GM12878 (cell line): ENCODE measurements around the gene ALS2. TPM values are rescaled to one million over a fixed set of nuclear protein-coding genes. Genes with fewer than 3 reads are reported as not detected.

ENCODE experiments used
- ATAC-seq: fragments of 200-7000 bp; cut with Tn5 transposase; 3 replicates; pipeline ENCODE4 v1.9.1; 2020; ENCODE audit warnings: mild to moderate bottlenecking, moderate library complexity
- BruUV-seq: library from RNA; stranded (reverse); fragments of 400-500 nt; replicated peaks from 2 replicates; lab custom pipeline; 2021; lab: Mats Ljungman, UMichigan
- CTCF ChIA-PET: fragments of 300-600 bp; sonication (Branson Sonifier 250); formaldehyde crosslinking; extraction: SDS; loops from one replicate; lab custom pipeline; 2021; ENCODE audit warnings: inconsistent platforms; lab: Yijun Ruan, JAX
- POLR2A ChIA-PET: fragments of 350-600 bp; formaldehyde crosslinking; extraction: SDS; loops from one replicate; lab custom pipeline; 2021; ENCODE audit warnings: inconsistent platforms; lab: Charles Lee
- RAD21 ChIA-PET: fragments of 300-600 bp; sonication (Branson Sonifier 250); formaldehyde crosslinking; loops from one replicate; lab custom pipeline; 2023; ENCODE audit warnings: antibody characterized with exemption; ENCODE audit not compliant: unreplicated experiment; lab: Charles Lee
- SMC1A ChIA-PET: fragments of 300-600 bp; sonication (Branson Sonifier 250); formaldehyde crosslinking; loops from one replicate; lab custom pipeline; 2023; ENCODE audit not compliant: unreplicated experiment, uncharacterized antibody; lab: Charles Lee
- DNase-seq: peaks from one replicate; pipeline ENCODE4 v3.0.0-alpha.2; 2011; ENCODE audit warnings: low read depth, low spot score
- FAIRE-seq: peaks from 3 replicates; lab custom pipeline; 2011; peaks lifted over from hg19 to GRCh38; lab: Jason Lieb, UNC
- H2AFZ ChIP-seq: 2 replicates; pipeline ENCODE4 v1.6.0; 2011; ENCODE audit warnings: low read depth, low read length, control low read depth; ENCODE audit not compliant: control insufficient read depth
- H3K27ac ChIP-seq: 2 replicates; pipeline ENCODE4 v1.5.1; 2011; ENCODE audit warnings: control low read depth; ENCODE audit not compliant: control insufficient read depth, insufficient read depth
- H3K27me3 ChIP-seq, 2 experiments: replicated peaks in 1 of 2; 2 replicates each; pipeline versions ENCODE4 v1.6.0 to v1.6.1; 2011; ENCODE audit warnings: low read length in 1 of 2; ENCODE audit not compliant: control insufficient read depth in 2 of 2, insufficient read depth in 2 of 2
- H3K36me3 ChIP-seq, 2 experiments: 2 replicates each; pipeline ENCODE4 v1.5.1; 2011; ENCODE audit warnings: low read length in 1 of 2; ENCODE audit not compliant: control insufficient read depth in 2 of 2, insufficient read depth in 2 of 2
- H3K4me1 ChIP-seq: 2 replicates; pipeline ENCODE4 v1.6.1; 2011; ENCODE audit warnings: mild to moderate bottlenecking, low read length, moderate library complexity, mixed read lengths; ENCODE audit not compliant: control insufficient read depth, insufficient read depth
- H3K4me2 ChIP-seq: 2 replicates; pipeline ENCODE4 v1.6.0; 2011; ENCODE audit warnings: control low read depth; ENCODE audit not compliant: control insufficient read depth, insufficient read depth
- H3K4me3 ChIP-seq: fragments of 200-600 bp; sonication (generic); 2 replicates; pipeline ENCODE4 v1.5.1; 2016
- H3K79me2 ChIP-seq: 2 replicates; pipeline ENCODE4 v1.6.0; 2011; ENCODE audit warnings: low read length; ENCODE audit not compliant: control insufficient read depth, insufficient read depth
- H3K9ac ChIP-seq: 2 replicates; pipeline ENCODE4 v1.8.0; 2011; ENCODE audit warnings: low read length, control low read depth, mixed read lengths; ENCODE audit not compliant: control insufficient read depth, insufficient read depth
- H3K9me3 ChIP-seq: replicated peaks from 3 replicates; pipeline ENCODE4 v1.5.1; 2011; ENCODE audit warnings: mild to moderate bottlenecking, low read length; ENCODE audit not compliant: control insufficient read depth, insufficient read depth
- H4K20me1 ChIP-seq: 2 replicates; pipeline ENCODE4 v1.6.0; 2011; ENCODE audit not compliant: control insufficient read depth, insufficient read depth
- CHD4 ChIP-seq: fragments of 200-600 bp; sonication (generic); IDR thresholded peaks from 2 replicates; pipeline ENCODE4 v1.6.1; 2016; ENCODE audit warnings: mild to moderate bottlenecking
- CTCF ChIP-seq, 3 experiments: IDR thresholded peaks in 2 of 3; conservative IDR thresholded peaks in 1 of 3; 2 replicates each; pipeline ENCODE4 v1.5.1; 2011; ENCODE audit warnings: low read depth in 3 of 3, low read length in 3 of 3, mild to moderate bottlenecking in 3 of 3, control low read depth in 2 of 3, moderate library complexity in 2 of 3, inconsistent platforms in 1 of 3, mixed read lengths in 1 of 3; ENCODE audit not compliant: control insufficient read depth in 2 of 3, insufficient read depth in 1 of 3; ENCODE audit errors: extremely low read depth in 1 of 3
- E2F8 ChIP-seq: fragments of 450-650 bp; IDR thresholded peaks from 2 replicates; pipeline ENCODE4 v1.6.1; 2018; ENCODE audit warnings: mild to moderate bottlenecking, low read depth, moderate library complexity; ENCODE audit not compliant: partially characterized antibody
- IKZF1 ChIP-seq: fragments of 450-650 bp; conservative IDR thresholded peaks from 2 replicates; pipeline ENCODE4 v1.6.1; 2017; ENCODE audit warnings: antibody characterized with exemption, mild to moderate bottlenecking
- RAD51 ChIP-seq: fragments of 450-650 bp; IDR thresholded peaks from 2 replicates; pipeline ENCODE4 v1.6.1; 2016; ENCODE audit warnings: moderate library complexity, mild to moderate bottlenecking, inconsistent platforms
- WGBS: methylation state at CpG from one replicate; pipeline ENCODE4 v1.1.6; 2016; ENCODE audit warnings: low lambda C conversion rate; ENCODE audit not compliant: insufficient replicate concordance, insufficient coverage; ENCODE audit errors: missing lambda C conversion rate; 5-methylcytosine and 5-hydroxymethylcytosine counted together
- in situ Hi-C: fragments of 300-500 bp; cut with MboI; formaldehyde crosslinking; loops from 9 replicates; pipeline ENCODE4 v1.14.3; 2018; ENCODE audit warnings: mixed read lengths
- intact Hi-C: fragments of 100-400 bp; cut with micrococcal nuclease; formaldehyde crosslinking; loops from one replicate; pipeline ENCODE4 v1.14.2; 2022; ENCODE audit not compliant: unreplicated experiment
- polyA plus RNA-seq, 11 experiments: library from polyadenylated mRNA; depleted of rRNA in 4 of 11; unstranded in 6 of 11; stranded (reverse) in 5 of 11; fragments of >200 nt; fragmentation: Nextera tagmentation in 4 of 11; fragmentation: Illumina TruSeq in 1 of 11; extraction: Ambion mirVana in 4 of 11; extraction: Trizol in 1 of 11; gene quantifications; 1 replicate in 1 of 11; 2 replicates in 10 of 11; pipeline versions ENCODE4 v1.2.1 to v1.2.3, GENCODE V29; 2011 to 2016; ENCODE audit warnings: inconsistent platforms in 2 of 11, missing spikeins in 2 of 11, low read depth in 1 of 11
- total RNA-seq, 4 experiments: library from RNA; depleted of rRNA in 3 of 4; stranded (reverse); fragments of >200 nt in 3 of 4; fragmentation: Illumina TruSeq in 1 of 4; extraction: Trizol in 1 of 4; gene quantifications; 2 replicates each; pipeline versions ENCODE4 v1.2.1 to v1.2.3, GENCODE V29; 2013 to 2021

The ALS2 gene
- total and polyA plus RNA-seq, 10 of the 15 experiments (the other 5 are each of a cell fraction or from before 2014, with no cell fraction given), result 2.4 to 10.4 (median 7.7) TPM

GRCh38 chr2:201808027-201808426 lies 27.3 kb upstream of the ALS2 start:
- Histone ChIP-seq H3K4me3 (no peak overlapping the region), H3K27ac (no peak overlapping the region), H3K36me3 (no peaks in the 10 kb centered on the region), H4K20me1 (no peaks in the 10 kb centered on the region), H3K9me3 (no peaks in the 10 kb centered on the region), H3K4me2 (no peak overlapping the region), H2AFZ (no peak overlapping the region), H3K79me2 (no peaks in the 10 kb centered on the region), H3K9ac (no peak overlapping the region), H3K4me1 (no peaks in the 10 kb centered on the region), H3K27me3 (0 out of 4 replicates have a peak, but pooled peaks cover 0 to 2% of the 10 kb centered on the region in 2 experiments)
- ChIA-PET RAD21 (no interaction called here), SMC1A (interaction anchor here (0.5 kb wide), 1 partner anchor 998 kb away, joined by 3 read pairs; no protein-coding TSS in a partner anchor), POLR2A (no interaction called here), CTCF (no interaction called here)
- no peak for ATAC-seq
- 80% methylated on average over 2 of the region's 2 CpGs for WGBS
- in situ Hi-C loops, result no loop called here
- FAIRE-seq, result no peak
- TF ChIP-seq E2F8, result no peak
- no peak for TF ChIP-seq CTCF (IDR thresholded peaks at IDR 0.05 in 2 of 3, conservative IDR thresholded peaks at IDR 0.05 in 1 of 3; ENCODE audit: control insufficient read depth in 2 of 3, extremely low read depth in 1 of 3, insufficient read depth in 1 of 3, low read depth in 3 of 3, low read length in 3 of 3)
- TF ChIP-seq CHD4, result no peak
- no peak for TF ChIP-seq IKZF1
- TF ChIP-seq RAD51, result no peak
- no peak for DNase-seq
- intact Hi-C loops, result no loop called here
- BruUV-seq, result no TSS peak
